ENCODE data around the gene MLLT1.

GRCh38 chr19:6287269-6287885 lies 7.6 kb upstream of the MLLT1 start:
- TF ChIP-seq CTCF (IDR thresholded peaks at IDR 0.05): no peak
- no peak for TF ChIP-seq EZH2 (IDR thresholded peaks at IDR 0.05; ENCODE audit: borderline replicate concordance, insufficient read depth, low read depth, low read length, poor library complexity, severe bottlenecking)

Measured in B cell (primary cell).